ENCODE results near the gene CHCHD6. TPM values are rescaled to one million over a fixed set of nuclear protein-coding genes. Genes with fewer than 3 reads are reported as not detected.

Gene CHCHD6
- total and polyA plus RNA-seq, 2 of the 4 experiments (the other 2 are of a cell fraction), result 18.8 to 28.9 TPM

DNA sequence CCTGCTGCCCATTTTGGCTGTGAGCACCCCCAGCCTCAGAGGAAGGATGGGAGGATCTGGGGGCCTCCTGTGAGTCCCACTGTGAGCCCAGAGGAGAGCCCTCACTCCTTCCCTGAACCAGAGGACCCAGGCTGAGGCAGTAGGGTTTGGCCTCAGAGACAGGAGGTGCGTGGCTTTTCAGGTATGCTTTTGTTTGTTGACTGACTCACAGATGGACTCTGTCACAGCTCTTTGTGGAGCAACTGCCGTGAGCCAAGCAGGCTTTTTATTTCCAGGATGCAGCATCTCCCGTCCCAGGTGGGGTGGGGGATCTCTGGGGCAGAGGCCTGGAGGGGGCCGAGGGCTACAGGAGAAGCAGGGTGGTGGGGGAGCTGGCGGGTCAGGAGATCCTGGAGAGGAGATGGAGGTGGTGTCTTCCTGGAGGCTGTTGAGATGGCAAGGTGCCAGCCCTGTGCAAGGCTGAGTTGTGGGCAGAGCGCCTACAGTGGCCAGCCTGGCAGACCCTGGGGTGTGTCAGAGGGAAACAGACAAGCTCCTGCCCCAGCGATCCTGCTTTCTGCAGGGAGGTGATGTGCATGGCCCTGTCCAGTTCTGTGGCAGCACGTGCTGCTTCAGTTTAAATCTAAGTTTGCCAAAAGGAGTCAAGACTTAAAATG lies 302.9 kb downstream of the CHCHD6 start:
- Histone ChIP-seq H3K79me1 (ENCODE audit: low read depth in 1 of 2, low read length in 2 of 2) (peaks cover 15 to 43% of the 10 kb centered on the region in 2 experiments; a peak in 3 of 4 replicates), H3K36me3 (ENCODE audit: control insufficient read depth, insufficient read depth, low read length) (peaks cover 26% of the 10 kb centered on the region), H2BK5ac (ENCODE audit: low read depth, low read length, poor library complexity, severe bottlenecking) (no peak overlapping the region), H2AK5ac (ENCODE audit: low read depth, low read length) (no peak overlapping the region), H2BK20ac (ENCODE audit: low read depth, low read length) (no peak overlapping the region; the same call in 1 of the 2 replicates), H2AK9ac (replicated peaks; ENCODE audit: low read depth, low read length, poor library complexity) (no peak overlapping the region), H3K4me2 (ENCODE audit: low read depth, low read length) (no peak overlapping the region), H3K18ac (ENCODE audit: low read depth, low read length) (no peak overlapping the region), H3K27ac (ENCODE audit: insufficient read depth, low read length) (no peak overlapping the region), H3K56ac (ENCODE audit: extremely low read depth, insufficient read depth, low read length) (no peak overlapping the region), H2BK120ac (ENCODE audit: low read depth, low read length) (no peak overlapping the region), H3K14ac (replicated peaks; ENCODE audit: low read depth, low read length) (no peak overlapping the region), H3K4me3 (ENCODE audit: insufficient read depth, low read depth, low read length) (no peak overlapping the region), H3K4ac (ENCODE audit: low read depth, low read length) (no peak overlapping the region), H3K27me3 (ENCODE audit: control insufficient read depth, insufficient read depth, low read length) (no peaks in the 10 kb centered on the region), H3K9me3 (ENCODE audit: control insufficient read depth, insufficient read depth, low read length) (no peaks in the 10 kb centered on the region), H4K20me1 (ENCODE audit: insufficient read depth, low read length) (no peaks in the 10 kb centered on the region; the same call in 1 of the 2 replicates), H3K9ac (ENCODE audit: low read depth, low read length) (no peak overlapping the region), H4K8ac (ENCODE audit: low read depth in 2 of 2, low read length in 2 of 2) (no peak overlapping the region), H2BK15ac (ENCODE audit: low read depth, low read length) (no peak overlapping the region), H3K4me1 (ENCODE audit: control insufficient read depth, insufficient read depth, low read length) (peaks cover 26% of the 10 kb centered on the region), H3K9me1 (ENCODE audit: insufficient read depth, low read length) (peaks cover 12% of the 10 kb centered on the region), H3K23ac (ENCODE audit: low read depth, low read length) (no peak overlapping the region), H4K5ac (ENCODE audit: low read depth, low read length) (no peak overlapping the region), H2AFZ (replicated peaks; ENCODE audit: low read length, poor library complexity) (no peak overlapping the region), H4K91ac (ENCODE audit: insufficient read depth, low read depth, low read length) (no peak overlapping the region)
- BruUV-seq (replicated peaks), result no TSS peak
- dilution Hi-C loops (cut with HindIII; ENCODE audit: low sequenced_read_pairs, unreplicated experiment), result no loop called here
- ChIA-PET CTCF (no interaction called here), POLR2A (ENCODE audit: unreplicated experiment) (no interaction called here)
- no peak for DNase-seq
- TF ChIP-seq, protein P1, sequence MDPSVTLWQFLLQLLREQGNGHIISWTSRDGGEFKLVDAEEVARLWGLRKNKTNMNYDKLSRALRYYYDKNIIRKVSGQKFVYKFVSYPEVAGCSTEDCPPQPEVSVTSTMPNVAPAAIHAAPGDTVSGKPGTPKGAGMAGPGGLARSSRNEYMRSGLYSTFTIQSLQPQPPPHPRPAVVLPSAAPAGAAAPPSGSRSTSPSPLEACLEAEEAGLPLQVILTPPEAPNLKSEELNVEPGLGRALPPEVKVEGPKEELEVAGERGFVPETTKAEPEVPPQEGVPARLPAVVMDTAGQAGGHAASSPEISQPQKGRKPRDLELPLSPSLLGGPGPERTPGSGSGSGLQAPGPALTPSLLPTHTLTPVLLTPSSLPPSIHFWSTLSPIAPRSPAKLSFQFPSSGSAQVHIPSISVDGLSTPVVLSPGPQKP (IDR thresholded peaks at IDR 0.05; ENCODE audit: borderline replicate concordance, low read depth, low read length), result no peak
- no peak for TF ChIP-seq POLR2A (IDR thresholded peaks at IDR 0.05; ENCODE audit: low read depth, low read length)
- TF ChIP-seq RAD21 (IDR thresholded peaks at IDR 0.05; ENCODE audit: low read length), result no peak
- no peak for TF ChIP-seq CHD1 (IDR thresholded peaks at IDR 0.05; ENCODE audit: low read depth, low read length)
- TF ChIP-seq MAFK (IDR thresholded peaks at IDR 0.05; ENCODE audit: low read depth, low read length), result no peak
- TF ChIP-seq RCOR1 (IDR thresholded peaks at IDR 0.05; ENCODE audit: insufficient replicate concordance, low read length), result no peak
- no peak for TF ChIP-seq RFX5 (IDR thresholded peaks at IDR 0.05; ENCODE audit: low read depth, low read length)
- TF ChIP-seq FOS (IDR thresholded peaks at IDR 0.05; ENCODE audit: low read depth, low read length), result no peak
- TF ChIP-seq CEBPB (IDR thresholded peaks at IDR 0.05; ENCODE audit: low read depth, low read length), result no peak
- TF ChIP-seq MXI1 (IDR thresholded peaks at IDR 0.05; ENCODE audit: borderline replicate concordance, low read depth, low read length), result no peak
- WGBS, 2 experiments (ENCODE audit: extremely low coverage in 2 of 2, insufficient read length in 1 of 2), result 83% methylated on average over 3 of the region's 8 CpGs; no CpG with 5 or more reads in 1 of the 2 experiments
- intact Hi-C loops (cut with micrococcal nuclease), result loop anchor here (10.0 kb wide), 1 partner anchor 538 kb away; no protein-coding TSS in a partner anchor
- ATAC-seq (ENCODE audit: low read depth), result no peak
- in situ Hi-C loops (cut with MboI; ENCODE audit: low sequenced_read_pairs), result no loop called here

Data from IMR-90 (cell line).